MM.1S (cell line): ENCODE results near the gene TGM5.

Experiments
- CTCF ChIP-seq: fragments of 300-600 bp; sonication (generic); IDR thresholded peaks from 2 replicates; pipeline ENCODE4 v1.5.1; 2016; ENCODE audit warnings: antibody characterized with exemption, low read length, mixed read lengths
- EZH2 ChIP-seq: fragments of 300-600 bp; sonication (generic); optimal IDR thresholded peaks from 2 replicates; pipeline ENCODE3; 2017; ENCODE audit warnings: low read depth, mild to moderate bottlenecking, antibody characterized with exemption, low read length, mixed read lengths
- EZH2phosphoT487 ChIP-seq: fragments of 300-600 bp; sonication (generic); IDR thresholded peaks from 2 replicates; pipeline ENCODE4 v1.6.1; 2018; ENCODE audit warnings: antibody characterized with exemption, low read length

- peak; percentile 76 for TF ChIP-seq CTCF
- no peak for TF ChIP-seq EZH2
- TF ChIP-seq EZH2phosphoT487: no peak
Measured at GRCh38 chr15:43204016-43204901, 62.5 kb downstream of the TGM5 start.
